K562 (cell line): ENCODE results near the gene CENPP. TPM values are rescaled to one million over a fixed set of nuclear protein-coding genes. Genes with fewer than 3 reads are reported as not detected.

Source experiments
- HOXB6 ChIP-seq: fragments of 250-450 bp; sonication (Bioruptor Pico); IDR thresholded peaks from 2 replicates; pipeline ENCODE4 v1.5.1; 2022; ENCODE audit warnings: mild to moderate bottlenecking, borderline replicate concordance
- JUN ChIP-seq, 2 experiments: sonication (generic) in 1 of 2; formaldehyde crosslinking in 1 of 2; IDR thresholded peaks; 2 replicates each; pipeline versions ENCODE4 v1.6.1 to v1.8.0; 2012 to 2022; ENCODE audit warnings: borderline replicate concordance in 2 of 2, mild to moderate bottlenecking in 2 of 2, improper control_type of control experiment in 1 of 2, low read depth in 1 of 2, low read length in 1 of 2, missing genetic modification reagents in 1 of 2
- PHB2 ChIP-seq: fragments of 450-650 bp; IDR thresholded peaks from 2 replicates; pipeline ENCODE4 v1.6.1; 2017; ENCODE audit warnings: low read depth
- TAF7 ChIP-seq: fragments of 450-650 bp; IDR thresholded peaks from 2 replicates; pipeline ENCODE4 v1.6.1; 2016; ENCODE audit warnings: missing genetic modification characterization, missing compliant biosample characterization
- ZBTB43 ChIP-seq: sonication (generic); formaldehyde crosslinking; IDR thresholded peaks from 2 replicates; pipeline ENCODE4 v1.8.0; 2023; ENCODE audit warnings: mild to moderate bottlenecking, missing genetic modification reagents
- ZBTB8A ChIP-seq: fragments of 450-650 bp; IDR thresholded peaks from 2 replicates; pipeline ENCODE4 v1.6.1; 2018; ENCODE audit warnings: mild to moderate bottlenecking, moderate library complexity; ENCODE audit not compliant: partially characterized antibody
- ZFP1 ChIP-seq: fragments of 450-650 bp; formaldehyde crosslinking; IDR thresholded peaks from 2 replicates; pipeline ENCODE4 v1.4.0; 2020; ENCODE audit warnings: mild to moderate bottlenecking, mixed read lengths
- ZFP91 ChIP-seq: sonication (generic); formaldehyde crosslinking; IDR thresholded peaks from 2 replicates; pipeline ENCODE4 v1.8.0; 2022; ENCODE audit warnings: mild to moderate bottlenecking, missing genetic modification reagents
- polyA plus RNA-seq, 8 experiments: library from polyadenylated mRNA; depleted of rRNA in 4 of 8; stranded (reverse) in 5 of 8; unstranded in 3 of 8; fragments of >200 nt; fragmentation: Nextera tagmentation in 2 of 8; fragmentation: Illumina TruSeq in 1 of 8; extraction: Ambion mirVana in 2 of 8; extraction: Trizol in 1 of 8; gene quantifications; 2 replicates each; pipeline versions ENCODE4 v1.2.1 to v1.2.3, GENCODE V29; 2011 to 2014; ENCODE audit warnings: inconsistent platforms in 1 of 8, missing spikeins in 1 of 8
- total RNA-seq, 7 experiments: library from RNA; depleted of rRNA in 6 of 7; stranded (reverse); fragments of >200 nt in 6 of 7; fragmentation: Illumina TruSeq in 2 of 7; extraction: Trizol in 2 of 7; gene quantifications; 2 replicates each; pipeline versions ENCODE4 v1.2.1 to v1.2.3, GENCODE V29; 2011 to 2021; ENCODE audit warnings: low replicate concordance in 1 of 7
- TF ChIP-seq, protein P1 (sequence below): fragments of 250-450 bp; sonication (Bioruptor Pico); IDR thresholded peaks from 2 replicates; pipeline ENCODE4 v1.8.0; 2022; ENCODE audit warnings: moderate library complexity, mild to moderate bottlenecking, inconsistent platforms
- TF ChIP-seq, protein P2 (sequence below): fragments of 250-450 bp; sonication (Bioruptor Pico); IDR thresholded peaks from 2 replicates; pipeline ENCODE4 v1.6.1; 2021; ENCODE audit warnings: mild to moderate bottlenecking

Gene CENPP
- total and polyA plus RNA-seq, 9 of the 15 experiments (the other 6 are each of a cell fraction or from before 2014, with no cell fraction given), result 8.0 to 28.5 (median 17.9) TPM

GRCh38 chr9:92422611-92423338 lies 97.0 kb downstream of the CENPP start (continued):
- TF ChIP-seq, protein P1, sequence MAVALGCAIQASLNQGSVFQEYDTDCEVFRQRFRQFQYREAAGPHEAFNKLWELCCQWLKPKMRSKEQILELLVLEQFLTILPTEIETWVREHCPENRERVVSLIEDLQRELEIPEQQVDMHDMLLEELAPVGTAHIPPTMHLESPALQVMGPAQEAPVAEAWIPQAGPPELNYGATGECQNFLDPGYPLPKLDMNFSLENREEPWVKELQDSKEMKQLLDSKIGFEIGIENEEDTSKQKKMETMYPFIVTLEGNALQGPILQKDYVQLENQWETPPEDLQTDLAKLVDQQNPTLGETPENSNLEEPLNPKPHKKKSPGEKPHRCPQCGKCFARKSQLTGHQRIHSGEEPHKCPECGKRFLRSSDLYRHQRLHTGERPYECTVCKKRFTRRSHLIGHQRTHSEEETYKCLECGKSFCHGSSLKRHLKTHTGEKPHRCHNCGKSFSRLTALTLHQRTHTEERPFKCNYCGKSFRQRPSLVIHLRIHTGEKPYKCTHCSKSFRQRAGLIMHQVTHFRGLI (CRISPR knock-in tag), result no peak
- TF ChIP-seq ZBTB8A (no peak), TAF7 (tag) (no peak), JUN (IDR thresholded peaks at IDR 0.05; ENCODE audit: borderline replicate concordance, low read depth, low read length) (no peak), JUN (CRISPR knock-in tag; IDR thresholded peaks at IDR 0.05; ENCODE audit: borderline replicate concordance) (no peak), ZFP91 (no peak), ZBTB43 (CRISPR knock-in tag) (no peak), PHB2 (no peak), HOXB6 (CRISPR knock-in tag) (no peak), ZFP1 (CRISPR knock-in tag) (no peak)
- TF ChIP-seq, protein P2, sequence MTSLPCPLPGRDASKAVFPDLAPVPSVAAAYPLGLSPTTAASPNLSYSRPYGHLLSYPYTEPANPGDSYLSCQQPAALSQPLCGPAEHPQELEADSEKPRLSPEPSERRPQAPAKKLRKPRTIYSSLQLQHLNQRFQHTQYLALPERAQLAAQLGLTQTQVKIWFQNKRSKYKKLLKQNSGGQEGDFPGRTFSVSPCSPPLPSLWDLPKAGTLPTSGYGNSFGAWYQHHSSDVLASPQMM, result no peak
- TF ChIP-seq, all 486 proteins: peak for 0
